ENCODE results near the gene ZNF512. TPM values are rescaled to one million over a fixed set of nuclear protein-coding genes. Genes with fewer than 3 reads are reported as not detected.
"Not testable (repeated sequence)": the region's sequence is repeated elsewhere in the genome, so short reads cannot be mapped to it uniquely, and the experiment has no call there.

Gene ZNF512
- total RNA-seq, 2 donors from 2014 or later = 11.9 to 63.3 TPM

GRCh38 chr2:27591745-27592144 is 8.9 kb downstream of the ZNF512 start:
- no peaks in the 10 kb centered on the region for H3K36me3 ChIP-seq (replicated peaks in 1 of 2; ENCODE audit: insufficient read depth in 1 of 2, low read depth in 2 of 2)
- ATAC-seq (no peak), DNase-seq (no peak)
- intact Hi-C loops (cut with DNase I) = no loop called here
- H3K9me3 ChIP-seq = no peaks in the 10 kb centered on the region
- no peaks in the 10 kb centered on the region for H3K27me3 ChIP-seq
- H3K27ac ChIP-seq = no peak overlapping the region
- H3K4me3 ChIP-seq = no peak overlapping the region
- peaks cover 6% of the 10 kb centered on the region for H3K4me1 ChIP-seq
- WGBS, 2 donors = 90 to 93% methylated on average over 3 of the region's 3 CpGs
- TF ChIP-seq POLR2A (IDR thresholded peaks at IDR 0.05) = no peak
- TF ChIP-seq, protein P1, sequence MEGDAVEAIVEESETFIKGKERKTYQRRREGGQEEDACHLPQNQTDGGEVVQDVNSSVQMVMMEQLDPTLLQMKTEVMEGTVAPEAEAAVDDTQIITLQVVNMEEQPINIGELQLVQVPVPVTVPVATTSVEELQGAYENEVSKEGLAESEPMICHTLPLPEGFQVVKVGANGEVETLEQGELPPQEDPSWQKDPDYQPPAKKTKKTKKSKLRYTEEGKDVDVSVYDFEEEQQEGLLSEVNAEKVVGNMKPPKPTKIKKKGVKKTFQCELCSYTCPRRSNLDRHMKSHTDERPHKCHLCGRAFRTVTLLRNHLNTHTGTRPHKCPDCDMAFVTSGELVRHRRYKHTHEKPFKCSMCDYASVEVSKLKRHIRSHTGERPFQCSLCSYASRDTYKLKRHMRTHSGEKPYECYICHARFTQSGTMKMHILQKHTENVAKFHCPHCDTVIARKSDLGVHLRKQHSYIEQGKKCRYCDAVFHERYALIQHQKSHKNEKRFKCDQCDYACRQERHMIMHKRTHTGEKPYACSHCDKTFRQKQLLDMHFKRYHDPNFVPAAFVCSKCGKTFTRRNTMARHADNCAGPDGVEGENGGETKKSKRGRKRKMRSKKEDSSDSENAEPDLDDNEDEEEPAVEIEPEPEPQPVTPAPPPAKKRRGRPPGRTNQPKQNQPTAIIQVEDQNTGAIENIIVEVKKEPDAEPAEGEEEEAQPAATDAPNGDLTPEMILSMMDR (IDR thresholded peaks at IDR 0.05) = no peak

DNA sequence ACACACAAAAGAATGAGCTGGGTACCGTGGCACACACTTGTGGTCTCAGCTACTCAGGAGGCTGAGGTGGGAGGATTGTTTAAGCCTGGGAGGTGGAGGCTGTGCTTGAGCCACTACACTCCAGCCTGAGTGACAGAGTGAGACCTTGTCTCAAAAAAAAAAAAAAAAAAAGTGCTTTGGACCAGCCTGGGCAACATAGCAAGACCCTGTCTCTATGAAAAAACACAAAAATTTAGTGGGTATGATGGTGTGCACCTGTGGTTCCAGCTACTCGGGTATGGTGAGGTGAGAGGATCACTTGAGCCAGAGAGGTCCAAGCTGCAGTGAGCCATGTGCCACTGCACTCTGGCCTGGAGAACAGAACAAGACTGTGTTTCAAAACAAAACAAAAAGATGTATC is 10.4 kb downstream of the ZNF512 start:
- DNase-seq (no peak), ATAC-seq (no peak)
- Histone ChIP-seq H3K4me1 (peaks cover 10% of the 10 kb centered on the region), H3K27ac (no peak overlapping the region), H3K27me3 (no peaks in the 10 kb centered on the region), H3K9me3 (no peaks in the 10 kb centered on the region), H3K36me3 (replicated peaks in 1 of 2; ENCODE audit: insufficient read depth in 1 of 2, low read depth in 2 of 2) (no peaks in the 10 kb centered on the region), H3K4me3 (no peak overlapping the region)
- no peak for TF ChIP-seq POLR2A (IDR thresholded peaks at IDR 0.05)
- TF ChIP-seq, protein P1 (IDR thresholded peaks at IDR 0.05) = no peak
- intact Hi-C loops (cut with DNase I) = no loop called here
- 96 to 97% methylated on average over 2 of the region's 2 CpGs for WGBS, 2 donors

- H3K27ac ChIP-seq; H3K27me3 ChIP-seq; intact Hi-C loops (cut with DNase I); H3K36me3 ChIP-seq (replicated peaks in 1 of 2; ENCODE audit: insufficient read depth in 1 of 2, low read depth in 2 of 2); H3K9me3 ChIP-seq; ATAC-seq; DNase-seq; H3K4me3 ChIP-seq: not testable (repeated sequence)
- peaks cover 10% of the 10 kb centered on the region for H3K4me1 ChIP-seq
- WGBS, 2 donors = 96 to 97% methylated on average over 17 to 28 of the region's 45 CpGs
These were observed 11.3 kb downstream of the ZNF512 start for GRCh38 chr2:27594020-27594703.

DNA sequence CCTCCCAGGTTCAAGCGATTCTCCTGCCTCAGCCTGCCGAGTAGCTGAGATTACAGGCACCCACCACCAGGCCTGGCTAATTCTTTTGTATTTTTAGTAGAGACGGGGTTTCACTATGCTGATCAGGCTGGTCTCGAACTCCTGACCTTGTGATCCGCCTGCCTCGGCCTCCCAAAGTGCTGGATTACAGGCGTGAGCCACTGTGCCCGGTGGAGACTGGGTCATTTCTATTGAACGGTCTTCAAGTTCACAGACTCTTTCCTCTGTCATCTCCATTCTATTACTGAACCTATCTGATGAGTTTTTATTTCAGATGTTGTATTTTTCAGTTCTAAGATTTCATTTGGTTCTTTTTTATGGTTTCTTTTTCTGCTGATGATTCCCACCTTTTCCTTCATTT is 12.6 kb downstream of the ZNF512 start:
- ATAC-seq; H3K4me3 ChIP-seq; H3K27me3 ChIP-seq; H3K36me3 ChIP-seq (replicated peaks in 1 of 2; ENCODE audit: insufficient read depth in 1 of 2, low read depth in 2 of 2); DNase-seq; H3K9me3 ChIP-seq; intact Hi-C loops (cut with DNase I); H3K27ac ChIP-seq: not testable (repeated sequence)
- peaks cover 10% of the 10 kb centered on the region for H3K4me1 ChIP-seq
- 96 to 99% methylated on average over 9 of the region's 9 CpGs for whole genome bisulfite sequencing, 2 donors

DNA sequence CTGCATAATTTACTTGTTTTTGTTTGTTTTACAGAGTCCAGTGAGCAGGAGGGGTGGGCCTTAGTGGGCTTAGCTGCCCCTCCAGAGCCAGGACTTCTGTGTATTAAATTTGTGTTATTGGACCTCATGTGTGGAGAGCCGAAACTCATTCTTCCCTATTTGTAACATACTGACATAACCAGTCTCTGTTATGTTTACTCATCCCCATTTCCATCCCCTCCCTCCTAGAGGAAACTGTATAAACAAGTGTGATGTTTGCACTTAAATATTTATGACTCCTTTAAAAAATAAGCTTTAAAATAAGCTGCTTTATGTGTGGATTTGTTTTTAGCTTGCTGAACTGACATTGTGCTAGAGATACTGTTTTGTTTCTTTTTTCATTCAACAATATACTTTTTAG is 13.8 kb downstream of the ZNF512 start:
- H3K36me3 ChIP-seq (replicated peaks in 1 of 2; ENCODE audit: insufficient read depth in 1 of 2, low read depth in 2 of 2) = peaks cover 0 to 2% of the 10 kb centered on the region in 2 donors
- WGBS, 2 donors = 94 to 100% methylated on average over 1 of the region's 1 CpG
- ATAC-seq = no peak

More for the DNA sequence above, 13.8 kb downstream of the ZNF512 start:
- Histone ChIP-seq H3K9me3 (no peaks in the 10 kb centered on the region), H3K4me1 (peaks cover 10% of the 10 kb centered on the region), H3K27ac (no peak overlapping the region), H3K27me3 (no peaks in the 10 kb centered on the region), H3K4me3 (no peak overlapping the region)
- intact Hi-C loops (cut with DNase I) = no loop called here
- no peak for TF ChIP-seq POLR2A (IDR thresholded peaks at IDR 0.05)
- TF ChIP-seq, protein P1 (IDR thresholded peaks at IDR 0.05) = no peak
- DNase-seq = no peak
